ENCODE results near the gene NYAP2.

NYAP2 gene

GRCh38 chr2:225479386-225479785 is 79.9 kb downstream of the NYAP2 start:
- DNase-seq (ENCODE audit: low read depth in 3 of 3, low spot score in 1 of 3): no peak

GRCh38 chr2:225484751-225485150 is 85.2 kb downstream of the NYAP2 start:
- no peak for DNase-seq (ENCODE audit: low read depth in 3 of 3, low spot score in 1 of 3)

- no peak for DNase-seq (ENCODE audit: low read depth in 3 of 3, low spot score in 1 of 3)
These were observed 86.7 kb downstream of the NYAP2 start for GRCh38 chr2:225486236-225486635.

- DNase-seq (ENCODE audit: low read depth in 3 of 3, low spot score in 1 of 3): no peak
These were observed 88.4 kb downstream of the NYAP2 start for GRCh38 chr2:225487878-225488416.

- no peak for DNase-seq (ENCODE audit: low read depth in 3 of 3, low spot score in 1 of 3)
These were observed 89.2 kb downstream of the NYAP2 start for GRCh38 chr2:225488743-225489142.

- no peak for DNase-seq (ENCODE audit: low read depth in 3 of 3, low spot score in 1 of 3)
These were observed 94.0 kb downstream of the NYAP2 start for GRCh38 chr2:225493420-225494099.

- no peak for DNase-seq (ENCODE audit: low read depth in 3 of 3, low spot score in 1 of 3)
These were observed 94.6 kb downstream of the NYAP2 start for GRCh38 chr2:225494100-225494459.

- no peak for DNase-seq (ENCODE audit: low read depth in 3 of 3, low spot score in 1 of 3)
These were observed 96.2 kb downstream of the NYAP2 start for GRCh38 chr2:225495706-225496105.

- no peak for DNase-seq (ENCODE audit: low read depth in 3 of 3, low spot score in 1 of 3)
These were observed 97.1 kb downstream of the NYAP2 start for GRCh38 chr2:225496568-225496967.

- DNase-seq (ENCODE audit: low read depth in 3 of 3, low spot score in 1 of 3): no peak
These were observed 97.7 kb downstream of the NYAP2 start for GRCh38 chr2:225497166-225497565.

GRCh38 chr2:225501022-225501421 is 101.5 kb downstream of the NYAP2 start:
- no peak for DNase-seq (ENCODE audit: low read depth in 3 of 3, low spot score in 1 of 3)

GRCh38 chr2:225502971-225503370 is 103.5 kb downstream of the NYAP2 start:
- no peak for DNase-seq (ENCODE audit: low read depth in 3 of 3, low spot score in 1 of 3)

GRCh38 chr2:225510796-225511195 is 111.3 kb downstream of the NYAP2 start:
- DNase-seq (ENCODE audit: low read depth in 3 of 3, low spot score in 1 of 3): no peak

- no peak for DNase-seq (ENCODE audit: low read depth in 3 of 3, low spot score in 1 of 3)
These were observed 113.0 kb downstream of the NYAP2 start for GRCh38 chr2:225512469-225512868.

- DNase-seq (ENCODE audit: low read depth in 3 of 3, low spot score in 1 of 3): no peak
These were observed 113.5 kb downstream of the NYAP2 start for GRCh38 chr2:225512876-225513540.

GRCh38 chr2:225515033-225515432 is 115.5 kb downstream of the NYAP2 start:
- DNase-seq (ENCODE audit: low read depth in 3 of 3, low spot score in 1 of 3): no peak

GRCh38 chr2:225526760-225527390 is 127.4 kb downstream of the NYAP2 start:
- no peak for DNase-seq (ENCODE audit: low read depth in 3 of 3, low spot score in 1 of 3)

- DNase-seq (ENCODE audit: low read depth in 3 of 3, low spot score in 1 of 3): no peak
These were observed 132.0 kb downstream of the NYAP2 start for GRCh38 chr2:225531559-225531958.

- no peak for DNase-seq (ENCODE audit: low read depth in 3 of 3, low spot score in 1 of 3)
These were observed 132.6 kb downstream of the NYAP2 start for GRCh38 chr2:225532096-225532495.

- DNase-seq (ENCODE audit: low read depth in 3 of 3, low spot score in 1 of 3): no peak
These were observed 134.5 kb downstream of the NYAP2 start for GRCh38 chr2:225534037-225534436.

- DNase-seq (ENCODE audit: low read depth in 3 of 3, low spot score in 1 of 3): no peak
These were observed 135.2 kb downstream of the NYAP2 start for GRCh38 chr2:225534697-225535096.

- no peak for DNase-seq (ENCODE audit: low read depth in 3 of 3, low spot score in 1 of 3)
These were observed 136.5 kb downstream of the NYAP2 start for GRCh38 chr2:225536036-225536435.
